Endothelial cell of umbilical vein (primary cell): ENCODE results near the gene CYP11A1.

Experiments used
- MAX ChIP-seq: IDR thresholded peaks from 2 replicates; pipeline ENCODE4 v1.6.1; 2011; ENCODE audit not compliant: insufficient read depth, insufficient read length
- POLR2A ChIP-seq: IDR thresholded peaks from 2 replicates; pipeline ENCODE4 v1.6.1; 2012; ENCODE audit warnings: low read depth, mild to moderate bottlenecking, control low read depth, low read length
- POLR2AphosphoS5 ChIP-seq: IDR thresholded peaks from 2 replicates; pipeline ENCODE4 v1.6.1; 2012; ENCODE audit warnings: low read depth, mild to moderate bottlenecking, control low read depth, low read length, moderate library complexity; ENCODE audit not compliant: insufficient read depth
- TF ChIP-seq, protein P1 (sequence below), 2 donors: IDR thresholded peaks; 1 replicate in 1 of 2; 2 replicates in 1 of 2; pipeline ENCODE4 v1.5.1; 2011; ENCODE audit warnings: low read length in 2 of 2, mild to moderate bottlenecking in 2 of 2, moderate library complexity in 2 of 2, control low read depth in 1 of 2, inconsistent platforms in 1 of 2, low read depth in 1 of 2; ENCODE audit not compliant: insufficient read depth in 1 of 2; ENCODE audit errors: extremely low read depth in 1 of 2

GRCh38 chr15:74322558-74323180 is 44.8 kb downstream of the CYP11A1 start:
- TF ChIP-seq, protein P1, sequence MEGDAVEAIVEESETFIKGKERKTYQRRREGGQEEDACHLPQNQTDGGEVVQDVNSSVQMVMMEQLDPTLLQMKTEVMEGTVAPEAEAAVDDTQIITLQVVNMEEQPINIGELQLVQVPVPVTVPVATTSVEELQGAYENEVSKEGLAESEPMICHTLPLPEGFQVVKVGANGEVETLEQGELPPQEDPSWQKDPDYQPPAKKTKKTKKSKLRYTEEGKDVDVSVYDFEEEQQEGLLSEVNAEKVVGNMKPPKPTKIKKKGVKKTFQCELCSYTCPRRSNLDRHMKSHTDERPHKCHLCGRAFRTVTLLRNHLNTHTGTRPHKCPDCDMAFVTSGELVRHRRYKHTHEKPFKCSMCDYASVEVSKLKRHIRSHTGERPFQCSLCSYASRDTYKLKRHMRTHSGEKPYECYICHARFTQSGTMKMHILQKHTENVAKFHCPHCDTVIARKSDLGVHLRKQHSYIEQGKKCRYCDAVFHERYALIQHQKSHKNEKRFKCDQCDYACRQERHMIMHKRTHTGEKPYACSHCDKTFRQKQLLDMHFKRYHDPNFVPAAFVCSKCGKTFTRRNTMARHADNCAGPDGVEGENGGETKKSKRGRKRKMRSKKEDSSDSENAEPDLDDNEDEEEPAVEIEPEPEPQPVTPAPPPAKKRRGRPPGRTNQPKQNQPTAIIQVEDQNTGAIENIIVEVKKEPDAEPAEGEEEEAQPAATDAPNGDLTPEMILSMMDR (IDR thresholded peaks at IDR 0.05; ENCODE audit: extremely low read depth in 1 of 2, insufficient read depth in 1 of 2, low read depth in 1 of 2, low read length in 2 of 2), result peak; percentile 74 to 93
- TF ChIP-seq POLR2A (no peak), POLR2AphosphoS5 (no peak), MAX (no peak)
